Psoas muscle (tissue), 8 donors: Measurements from ENCODE around the gene COPE. TPM values are rescaled to one million over a fixed set of nuclear protein-coding genes. Genes with fewer than 3 reads are reported as not detected.

Source experiments
- ATAC-seq, 4 donors: fragments of 200-7000 bp; cut with Tn5 transposase; one replicate each; pipeline ENCODE4 v1.9.1; 2020; ENCODE audit warnings: moderate library complexity in 3 of 4, mild to moderate bottlenecking in 2 of 4
- DNase-seq, 2 donors: peaks; one replicate each; pipeline ENCODE4 v3.0.0-alpha.2; 2020
- H3K27ac ChIP-seq: fragments of 200-600 bp; one replicate; pipeline ENCODE4 v1.8.0; 2022
- H3K27me3 ChIP-seq, 3 donors: fragments of 200-600 bp in 1 of 3; one replicate each; pipeline versions ENCODE4 v1.6.1 to v1.8.0; 2013 to 2022; ENCODE audit warnings: low read length in 2 of 3, mild to moderate bottlenecking in 2 of 3, moderate library complexity in 1 of 3; ENCODE audit not compliant: insufficient read depth in 3 of 3
- H3K36me3 ChIP-seq, 2 donors: fragments of 200-600 bp in 1 of 2; one replicate each; pipeline versions ENCODE4 v1.6.1 to v1.8.0; 2013 to 2022; ENCODE audit warnings: low read depth in 1 of 2, mild to moderate bottlenecking in 1 of 2, moderate library complexity in 1 of 2; ENCODE audit not compliant: insufficient read depth in 1 of 2
- H3K4me1 ChIP-seq: fragments of 200-600 bp; one replicate; pipeline ENCODE4 v1.8.0; 2022
- H3K4me3 ChIP-seq: fragments of 200-600 bp; one replicate; pipeline ENCODE4 v1.8.0; 2022; ENCODE audit warnings: mild to moderate bottlenecking
- H3K9me3 ChIP-seq: fragments of 200-600 bp; one replicate; pipeline ENCODE4 v1.8.0; 2022
- WGBS, 3 donors: extraction: QIAGEN DNeasy Blood & Tissue Kit; methylation state at CpG; one replicate each; pipeline versions ENCODE4 v1.1.6 to v1.1.7; 2013; 5-methylcytosine and 5-hydroxymethylcytosine counted together
- intact Hi-C, 2 donors: fragments of 100-400 bp; cut with DNase I; formaldehyde crosslinking; loops; one replicate each; pipeline versions ENCODE4 v1.11.0 to v1.14.2; 2022
- polyA plus RNA-seq, 3 donors: library from polyadenylated mRNA; stranded (reverse); fragments of 200-250 nt; gene quantifications; one replicate each; pipeline ENCODE4 v1.2.3, GENCODE V29; 2013
- total RNA-seq, 4 donors: library from RNA; stranded (reverse); fragmentation: NEBNext Ultra II Directional in 2 of 4; extraction: Animal tissue kit (Norgen Biotek cat#: 25700) in 2 of 4; gene quantifications; one replicate each; pipeline versions ENCODE4 v1.2.1 to v1.2.4, GENCODE V29; 2021 to 2023
- TF ChIP-seq, protein P1 (sequence below): fragments of 200-600 bp; IDR thresholded peaks from one replicate; pipeline ENCODE4 v1.8.0; 2022; ENCODE audit warnings: antibody characterized with exemption
- donor health status: healthy with polysubstance abuse.
- donor health status: DM: no; HTN: no; CAD: no; lungs with moderate emphysema.
- donor health status: Bipolar disorder and iron deficiency.
- donor health status: healthy.
- donor health status: DM: yes; HTN: yes; CAD: no.
- donor health status: DM: no; HTN: no; CAD: no.
- donor health status: DM: no; HTN: no; CAD: no.
- donor health status: DM: yes; HTN: yes; CAD: no.

The COPE gene
- total and polyA plus RNA-seq, 7 donors, result 91.5 to 173 (median 110) TPM

DNA sequence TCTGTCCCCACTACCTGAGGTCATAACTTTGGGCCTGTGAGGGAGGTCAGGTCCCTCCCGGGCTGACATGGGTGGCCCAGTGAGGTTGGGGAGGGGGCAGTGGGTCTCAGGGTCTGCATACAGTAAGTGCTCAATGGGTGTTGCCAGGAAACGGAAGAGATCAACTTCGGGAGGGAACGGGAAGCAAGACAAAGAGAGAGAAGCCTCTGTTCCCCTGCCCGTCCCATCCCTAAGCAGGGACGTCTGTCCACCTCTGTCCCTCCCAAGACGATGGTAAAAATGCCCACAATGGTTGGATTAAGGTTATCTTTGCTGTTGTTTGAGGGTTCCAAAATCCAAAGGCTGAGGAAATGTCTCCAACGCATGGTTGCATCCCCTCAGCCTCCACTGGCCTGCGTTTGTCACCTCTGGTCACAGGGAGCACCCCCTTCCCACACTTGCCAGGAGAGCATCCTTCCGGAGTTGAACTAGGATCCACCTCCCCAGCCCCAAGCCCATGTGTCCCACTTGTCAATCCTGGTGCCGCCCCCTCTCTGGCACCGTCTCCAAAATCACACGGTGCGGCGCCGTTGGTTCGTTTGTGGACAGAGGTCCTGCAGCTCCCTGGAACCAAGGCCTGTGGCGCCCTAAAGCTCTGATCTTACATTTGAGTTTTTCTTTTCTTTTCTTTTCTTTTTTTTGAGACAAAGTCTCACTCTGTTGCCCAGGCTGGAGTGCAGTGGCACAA is 22.6 kb upstream of the COPE start:
- Histone ChIP-seq H3K4me1 (peaks cover 8% of the 10 kb centered on the region), H3K9me3 (no peaks in the 10 kb centered on the region), H3K27me3 (no peaks in the 10 kb centered on the region), H3K4me3 (peak overlapping the region; percentile 45), H3K36me3 (peaks cover 0 to 26% of the 10 kb centered on the region in 2 donors), H3K27ac (peak overlapping the region; percentile 60)
- no peak for DNase-seq
- ATAC-seq, result no peak
- intact Hi-C loops, result loop anchor here in 1 of 2 donors (2.0 to 5.0 kb wide), 2 partner anchors 46 to 47 kb away; no protein-coding TSS in a partner anchor
- TF ChIP-seq, protein P1, sequence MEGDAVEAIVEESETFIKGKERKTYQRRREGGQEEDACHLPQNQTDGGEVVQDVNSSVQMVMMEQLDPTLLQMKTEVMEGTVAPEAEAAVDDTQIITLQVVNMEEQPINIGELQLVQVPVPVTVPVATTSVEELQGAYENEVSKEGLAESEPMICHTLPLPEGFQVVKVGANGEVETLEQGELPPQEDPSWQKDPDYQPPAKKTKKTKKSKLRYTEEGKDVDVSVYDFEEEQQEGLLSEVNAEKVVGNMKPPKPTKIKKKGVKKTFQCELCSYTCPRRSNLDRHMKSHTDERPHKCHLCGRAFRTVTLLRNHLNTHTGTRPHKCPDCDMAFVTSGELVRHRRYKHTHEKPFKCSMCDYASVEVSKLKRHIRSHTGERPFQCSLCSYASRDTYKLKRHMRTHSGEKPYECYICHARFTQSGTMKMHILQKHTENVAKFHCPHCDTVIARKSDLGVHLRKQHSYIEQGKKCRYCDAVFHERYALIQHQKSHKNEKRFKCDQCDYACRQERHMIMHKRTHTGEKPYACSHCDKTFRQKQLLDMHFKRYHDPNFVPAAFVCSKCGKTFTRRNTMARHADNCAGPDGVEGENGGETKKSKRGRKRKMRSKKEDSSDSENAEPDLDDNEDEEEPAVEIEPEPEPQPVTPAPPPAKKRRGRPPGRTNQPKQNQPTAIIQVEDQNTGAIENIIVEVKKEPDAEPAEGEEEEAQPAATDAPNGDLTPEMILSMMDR, result no peak
- WGBS, 3 donors, result 62 to 69% (median 62%) methylated on average over 18 of the region's 18 CpGs

DNA sequence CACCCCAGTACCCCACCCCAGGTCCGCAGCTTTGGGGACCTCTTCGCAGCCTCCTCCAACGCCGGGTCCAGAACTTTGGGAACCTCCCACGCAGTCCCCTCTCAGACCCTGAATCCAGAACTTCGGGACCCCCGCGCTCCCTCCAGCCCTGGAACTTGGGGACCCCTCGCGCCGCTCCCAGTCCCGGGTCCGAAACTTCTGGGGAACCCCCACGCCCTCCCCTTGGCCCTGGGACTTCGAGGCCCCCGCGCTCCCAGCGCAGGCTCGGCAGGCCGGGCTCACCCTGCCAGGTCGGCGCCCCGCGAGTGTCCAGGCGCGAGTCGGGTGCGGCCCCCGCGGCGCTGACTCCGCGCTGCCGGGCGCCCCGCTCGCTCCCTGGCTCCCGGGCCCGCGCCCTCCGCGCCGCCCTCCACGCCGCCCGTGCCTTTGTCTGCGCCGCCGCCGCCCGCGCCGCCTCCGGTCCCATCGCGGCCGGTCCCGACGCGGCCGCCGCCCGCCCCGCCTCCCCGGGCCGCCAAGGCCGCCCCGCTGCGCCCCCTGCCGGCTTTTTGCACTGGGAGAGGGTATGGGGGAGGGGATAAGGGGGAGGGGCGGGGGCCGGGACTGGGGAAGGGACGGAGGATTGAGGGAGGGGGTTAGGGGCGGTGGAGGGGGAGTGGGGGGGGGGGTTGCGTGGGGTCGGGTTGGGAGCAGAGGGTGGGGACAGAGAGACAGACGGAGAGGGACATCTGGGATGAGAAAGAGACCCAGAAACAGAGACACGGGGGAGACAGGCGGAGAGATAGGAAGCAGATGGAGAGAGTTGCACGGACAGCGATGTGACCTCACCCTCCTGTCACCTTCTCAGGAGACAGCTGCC is 21.8 kb upstream of the COPE start, which contains the start of gene HOMER3:
Gene HOMER3 (minus strand): TSS at position 449 of the 859 bp plus-strand sequence. CDS start 2,235 bp downstream, outside the sequence.
- DNase-seq (peak; percentile 87 to 92), ATAC-seq (peak; percentile 71 to 78 (median 74))
- H3K4me1 ChIP-seq, result peaks cover 8% of the 10 kb centered on the region
- TF ChIP-seq, protein P1, result peak; percentile 34
- H3K9me3 ChIP-seq, result no peaks in the 10 kb centered on the region
- H3K4me3 ChIP-seq, result peak within 1 kb of the TSS; percentile 89
- peak within 1 kb of the TSS; percentile 82 for H3K27ac ChIP-seq
- no peaks in the 10 kb centered on the region for H3K27me3 ChIP-seq
- intact Hi-C loops, result loop anchor here in 1 of 2 donors (1.0 to 5.0 kb wide), 3 partner anchors 22 to 46 kb away; partner anchors contain the start of genes COPE and DDX49
- WGBS, 3 donors, result 1% methylated on average over 47 to 81 of the region's 81 CpGs
- peaks cover 0 to 28% of the 10 kb centered on the region in 2 donors for H3K36me3 ChIP-seq

DNA sequence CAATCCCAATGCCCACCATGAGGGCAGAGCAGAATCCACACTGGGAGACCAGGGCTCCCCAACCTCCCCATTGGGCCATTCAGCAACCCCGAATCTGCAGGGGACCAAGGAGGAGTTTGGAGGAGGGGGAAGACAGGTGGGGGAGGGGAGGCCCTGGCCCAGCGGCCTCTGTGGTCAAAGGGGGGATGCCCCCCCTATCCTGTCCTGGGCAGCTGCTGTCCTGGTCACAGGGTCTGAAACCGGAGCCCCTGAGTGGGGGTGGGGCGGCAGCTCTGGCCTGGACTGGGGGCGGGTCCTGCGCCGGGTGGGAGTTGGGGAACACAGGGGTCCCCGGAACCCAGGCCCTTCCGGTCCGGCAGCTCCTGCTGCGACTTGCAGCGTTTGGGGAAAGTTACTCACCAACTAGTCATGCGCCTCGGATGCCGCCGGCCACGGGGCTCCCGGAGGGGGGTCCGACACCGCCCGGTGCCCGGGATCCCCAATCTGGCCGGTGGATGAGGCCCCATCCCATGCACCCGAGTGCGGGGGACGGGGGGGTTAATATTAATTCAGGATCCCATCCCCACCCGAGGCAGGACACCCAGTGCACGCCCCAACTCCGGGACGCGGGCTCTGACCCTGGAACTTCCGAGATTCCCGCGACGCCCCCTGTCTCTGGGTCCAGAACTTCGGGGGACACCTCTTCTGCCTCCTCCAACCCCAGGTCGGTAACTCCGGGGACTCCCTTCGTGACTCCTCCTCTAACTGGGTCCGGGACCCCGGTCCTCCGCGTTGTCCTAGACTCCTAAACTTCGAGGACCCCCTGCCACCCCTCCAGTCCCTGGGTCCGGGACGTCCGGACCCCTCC is 21.0 kb upstream of the COPE start:
- Histone ChIP-seq H3K36me3 (peaks cover 0 to 36% of the 10 kb centered on the region in 2 donors), H3K4me1 (peaks cover 8% of the 10 kb centered on the region), H3K27me3 (no peaks in the 10 kb centered on the region), H3K9me3 (no peaks in the 10 kb centered on the region), H3K27ac (peak overlapping the region; percentile 82), H3K4me3 (peak overlapping the region; percentile 89)
- intact Hi-C loops, result loop anchor here in 1 of 2 donors (1.0 to 5.0 kb wide), 3 partner anchors 21 to 47 kb away; partner anchors contain the start of genes COPE and DDX49
- DNase-seq (peak; percentile 76 to 89), ATAC-seq (peak; percentile 86 to 91 (median 90))
- TF ChIP-seq, protein P1, result no peak
- WGBS, 3 donors, result 0 to 1% (median 0%) methylated on average over 42 to 47 of the region's 47 CpGs

DNA sequence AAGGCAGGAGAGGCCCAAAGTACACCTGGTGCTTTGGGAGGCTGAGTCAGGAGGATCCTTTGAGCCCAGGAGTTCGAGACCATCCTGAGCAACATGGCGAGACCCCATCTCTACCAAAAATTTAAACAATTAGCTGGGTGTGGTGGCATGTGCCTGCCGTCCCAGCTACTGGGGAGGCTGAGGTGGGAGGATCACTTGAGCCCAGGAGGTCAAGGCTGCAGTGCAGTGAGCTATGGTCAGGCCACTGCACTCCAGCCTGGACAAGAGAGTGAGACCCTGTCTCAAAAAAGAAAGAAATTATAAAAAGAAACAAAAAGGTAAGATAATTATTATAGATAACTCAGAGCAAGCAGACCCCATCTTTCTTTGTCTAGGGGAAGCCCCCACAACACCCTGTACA is 20.0 kb upstream of the COPE start:
- Histone ChIP-seq H3K4me3 (peak overlapping the region; percentile 89), H3K9me3 (no peaks in the 10 kb centered on the region), H3K36me3 (peaks cover 0 to 46% of the 10 kb centered on the region in 2 donors), H3K27me3 (no peaks in the 10 kb centered on the region), H3K4me1 (peaks cover 8% of the 10 kb centered on the region), H3K27ac (peak overlapping the region; percentile 82)
- no peak for DNase-seq
- ATAC-seq, result no peak
- intact Hi-C loops, result no loop called here
- WGBS, 3 donors, result 87 to 94% (median 90%) methylated on average over 3 of the region's 3 CpGs
- TF ChIP-seq, protein P1, result no peak
